Prostate gland (tissue), 2 donors: ENCODE results near the gene TRIM25.

Source experiments
- CTCF ChIP-seq, 4 experiments: fragments of 200-600 bp in 2 of 4; fragments of 450-650 bp in 2 of 4; sonication (generic) in 2 of 4; IDR thresholded peaks; 1 replicate in 3 of 4; 2 replicates in 1 of 4; pipeline ENCODE4 v1.5.1; 2016 to 2019; ENCODE audit warnings: antibody characterized with exemption in 4 of 4, mild to moderate bottlenecking in 2 of 4, moderate library complexity in 2 of 4
- POLR2A ChIP-seq: fragments of 450-650 bp; IDR thresholded peaks from one replicate; pipeline ENCODE4 v1.6.1; 2016; ENCODE audit warnings: antibody characterized with exemption, mild to moderate bottlenecking
- POLR2AphosphoS5 ChIP-seq: sonication (generic); formaldehyde crosslinking; IDR thresholded peaks from one replicate; pipeline ENCODE4 v1.6.1; 2017; ENCODE audit warnings: antibody characterized with exemption

DNA sequence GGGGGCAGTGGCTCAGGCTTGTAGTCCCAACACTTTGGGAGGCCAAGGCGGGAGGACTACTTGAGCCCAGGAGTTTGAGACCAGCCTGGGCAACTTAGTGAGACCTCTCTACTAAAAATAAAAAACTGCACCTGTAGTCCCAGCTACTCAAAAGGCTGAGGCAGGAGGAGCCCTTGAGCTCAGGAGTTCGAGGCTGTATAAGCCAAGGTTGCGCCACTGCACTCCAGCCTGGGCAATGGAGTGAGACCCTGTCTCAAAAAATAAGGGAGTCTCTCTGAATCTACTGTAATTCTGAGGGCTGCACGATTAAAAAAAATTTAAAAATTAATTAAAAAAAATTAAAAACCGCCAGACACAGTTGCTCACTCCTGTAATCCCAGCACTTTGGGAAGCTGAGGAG lies 43.1 kb upstream of the TRIM25 start:
- no peak for TF ChIP-seq CTCF (IDR thresholded peaks at IDR 0.05)
- TF ChIP-seq POLR2A: no peak
- no peak for TF ChIP-seq POLR2AphosphoS5
